HG03039 (cell line): ENCODE data around the gene ATP10A.

ENCODE experiments used
- ATAC-seq: cut with Tn5 transposase; IDR thresholded peaks from one replicate; pipeline ENCODE4 v1.9.1; 2021; ENCODE audit warnings: mild to moderate bottlenecking, moderate library complexity; ENCODE audit not compliant: unreplicated experiment

ATP10A gene

GRCh38 chr15:25727116-25727515 is 136.0 kb downstream of the ATP10A start:
- no peak for ATAC-seq

DNA sequence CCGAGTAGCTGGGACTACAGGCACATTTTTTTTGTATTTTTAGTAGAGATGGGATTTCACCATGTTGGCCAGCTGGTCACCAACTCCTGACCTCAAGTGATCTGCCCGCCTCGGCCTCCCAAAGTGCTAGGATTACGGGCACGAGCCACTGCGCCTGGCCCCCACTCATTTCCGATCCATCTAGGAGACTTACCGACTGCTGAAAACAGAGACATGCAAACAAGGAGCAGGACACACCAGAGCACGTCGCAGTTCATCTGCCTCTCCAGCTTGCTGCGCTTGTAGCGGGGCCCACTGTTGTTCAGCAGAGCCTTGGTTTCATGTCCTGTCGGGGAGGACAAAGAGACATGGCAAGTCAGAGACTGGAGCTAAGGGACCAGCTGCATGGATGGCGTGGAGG is 137.4 kb downstream of the ATP10A start:
- ATAC-seq: no peak

- ATAC-seq: no peak
Observed at GRCh38 chr15:25724899-25725298, 138.2 kb downstream of the ATP10A start.

GRCh38 chr15:25721605-25721955 is 141.5 kb downstream of the ATP10A start:
- ATAC-seq: no peak

DNA sequence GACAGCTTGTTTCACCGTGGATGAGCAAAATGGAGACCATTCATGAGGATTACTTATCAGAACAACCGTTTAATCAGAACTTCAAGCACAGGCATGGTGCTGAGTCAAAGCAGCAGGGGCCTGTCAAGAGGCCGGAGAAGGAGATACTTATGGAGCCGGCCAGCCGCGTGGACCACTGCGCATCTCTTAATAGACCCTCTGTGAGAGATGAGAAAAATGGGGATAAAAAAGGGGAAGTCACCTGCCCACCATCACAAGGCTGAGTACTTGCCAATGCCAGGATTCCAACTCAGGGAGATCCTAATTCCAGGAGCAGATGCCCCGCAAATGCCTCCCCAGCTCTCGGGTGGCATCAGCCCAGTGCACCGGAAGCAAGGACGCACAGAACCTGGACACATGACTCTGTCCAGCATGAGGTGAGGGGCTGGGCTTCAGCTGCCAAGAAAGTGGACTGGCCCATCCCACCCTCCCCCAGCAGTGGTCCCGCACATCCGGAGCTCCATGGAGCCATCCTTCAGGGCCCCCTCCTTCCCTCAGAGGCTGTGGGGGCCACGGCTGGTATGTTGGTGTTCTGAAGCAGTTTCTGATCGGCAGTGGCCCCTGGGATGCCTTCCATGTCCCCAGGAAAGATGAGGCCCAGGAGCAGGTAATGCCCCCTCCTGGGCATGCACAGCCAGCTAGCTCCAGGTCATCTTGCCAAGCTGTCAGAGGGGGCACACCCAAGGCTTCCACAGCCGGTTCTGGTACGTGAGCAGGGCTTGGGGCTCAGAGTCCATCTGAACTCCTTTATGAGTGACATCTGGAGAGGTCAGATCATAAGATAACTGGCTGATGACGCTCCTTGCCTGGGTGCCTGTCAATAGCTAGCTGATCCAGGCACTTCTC is 143.8 kb downstream of the ATP10A start:
- ATAC-seq: no peak

DNA sequence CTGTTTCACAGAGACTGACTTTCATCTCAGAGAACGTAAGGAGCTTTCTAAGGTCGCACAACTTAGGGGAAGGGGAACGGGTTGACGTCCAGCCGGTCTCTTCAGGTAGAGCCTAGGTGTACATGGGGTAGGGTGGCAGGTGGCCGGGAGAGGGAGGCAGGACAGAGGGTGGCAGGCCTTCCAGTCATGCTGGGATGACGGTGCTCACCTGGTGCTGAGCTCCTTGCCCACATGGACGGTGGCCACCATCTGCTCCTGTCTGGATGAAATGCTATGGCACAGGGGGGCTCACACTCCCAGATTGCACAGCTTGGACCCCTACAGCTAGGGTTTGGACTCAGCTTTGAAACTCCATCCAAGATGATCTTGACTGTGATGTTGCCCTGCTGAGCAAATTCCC is 144.5 kb downstream of the ATP10A start:
- ATAC-seq: no peak

DNA sequence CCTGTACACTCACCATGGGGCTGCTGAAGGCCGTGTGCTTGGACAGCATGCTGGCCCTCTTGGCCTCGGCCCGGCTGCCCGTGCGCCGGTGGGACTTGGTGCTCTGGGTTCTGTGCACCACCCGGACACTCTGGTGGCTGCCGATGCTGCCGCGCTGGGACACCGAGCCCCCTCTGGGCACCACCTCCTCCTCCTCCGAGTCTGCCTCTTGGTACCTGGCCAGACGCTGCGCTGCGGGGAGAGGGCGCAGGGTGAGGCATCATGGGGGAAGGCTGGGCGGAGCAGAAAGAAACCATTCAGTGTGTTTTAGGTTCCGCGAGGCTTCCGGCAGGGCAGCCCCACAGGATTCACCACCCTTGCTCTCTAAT is 145.0 kb downstream of the ATP10A start:
- ATAC-seq: no peak

DNA sequence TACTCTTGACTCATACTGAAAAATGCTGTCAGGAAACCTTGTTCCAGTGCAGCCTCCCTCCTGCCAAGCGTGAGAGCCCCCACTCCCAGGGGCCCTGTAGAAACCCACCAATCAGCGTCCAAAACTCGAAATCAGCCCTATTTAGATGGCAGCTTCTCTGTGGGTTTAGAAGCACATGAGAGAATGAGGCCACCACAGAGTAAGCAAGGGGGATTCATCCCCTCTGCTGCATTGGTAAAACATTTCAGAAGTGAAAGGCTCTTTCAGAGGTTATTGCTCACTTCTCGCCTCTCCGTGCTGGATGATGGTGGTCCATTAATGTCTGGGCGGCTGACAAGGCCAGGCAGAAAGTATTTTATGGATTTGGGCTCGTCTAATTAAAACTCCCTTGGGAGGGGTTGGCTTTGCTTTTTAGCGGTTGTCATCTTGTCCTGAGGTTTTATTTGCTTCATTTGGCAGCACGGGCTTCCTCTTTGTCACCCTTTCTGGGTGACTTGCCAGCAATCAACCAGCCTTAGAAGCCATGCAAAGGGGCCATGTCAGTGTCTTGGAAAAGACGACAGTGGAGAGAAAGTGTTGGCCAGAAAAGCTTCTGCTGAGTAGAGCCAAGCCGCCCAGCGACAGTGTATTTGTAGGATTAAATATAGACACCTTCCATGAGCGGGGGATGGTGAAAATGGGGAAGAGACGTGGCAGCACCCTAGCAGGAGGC is 145.5 kb downstream of the ATP10A start:
- no peak for ATAC-seq

GRCh38 chr15:25717127-25717456 is 146.0 kb downstream of the ATP10A start:
- no peak for ATAC-seq

DNA sequence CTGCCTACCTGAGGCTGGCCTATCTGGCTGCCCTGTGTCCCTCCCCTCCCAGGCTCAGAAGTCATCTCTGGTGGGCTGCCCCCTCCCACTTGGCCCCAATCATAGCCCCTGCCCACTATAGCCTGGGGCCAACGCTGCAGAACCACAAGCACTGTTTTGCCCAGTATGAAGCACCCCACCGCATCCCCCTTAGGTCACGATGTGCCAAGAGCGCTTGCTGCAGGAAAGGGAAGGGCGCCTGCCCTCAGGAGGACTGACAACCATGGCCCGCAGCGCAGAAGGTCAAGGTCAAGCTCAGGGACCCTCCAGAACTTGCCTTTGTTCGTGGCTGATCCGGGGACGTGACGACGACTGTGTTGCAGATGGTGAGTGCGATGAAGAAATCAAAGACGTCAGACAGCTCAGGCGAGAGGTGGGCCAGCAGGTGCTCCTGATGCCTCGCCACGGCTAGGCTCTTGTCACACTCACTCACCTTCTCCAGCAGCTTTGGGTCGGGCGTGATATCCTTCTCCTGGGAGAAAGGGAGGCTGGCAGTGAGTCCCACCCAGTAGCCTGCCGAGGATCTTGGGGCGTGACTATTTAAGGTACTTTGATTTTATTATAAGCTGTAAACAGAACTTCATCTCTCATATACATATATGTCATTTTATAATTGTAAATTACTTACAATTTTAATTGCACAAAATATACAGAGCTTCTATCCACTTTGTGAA is 146.6 kb downstream of the ATP10A start:
- ATAC-seq: no peak

- ATAC-seq: no peak
Observed at GRCh38 chr15:25715536-25716413, 147.4 kb downstream of the ATP10A start.

DNA sequence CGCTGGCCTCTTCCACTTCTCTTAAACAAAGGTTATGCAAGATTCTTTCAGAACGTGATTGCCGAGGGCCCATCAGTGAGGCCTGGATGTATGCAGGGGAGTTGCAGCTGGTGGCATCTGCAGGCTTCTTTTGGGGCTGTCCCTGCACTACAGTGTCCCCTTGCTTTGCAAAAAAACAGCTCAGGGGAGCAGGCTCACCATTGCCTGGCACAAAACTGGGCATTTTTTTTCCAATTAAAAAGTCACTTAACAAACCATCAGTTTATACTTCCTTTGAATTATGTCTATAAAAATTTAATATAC is 148.6 kb downstream of the ATP10A start:
- ATAC-seq: no peak

DNA sequence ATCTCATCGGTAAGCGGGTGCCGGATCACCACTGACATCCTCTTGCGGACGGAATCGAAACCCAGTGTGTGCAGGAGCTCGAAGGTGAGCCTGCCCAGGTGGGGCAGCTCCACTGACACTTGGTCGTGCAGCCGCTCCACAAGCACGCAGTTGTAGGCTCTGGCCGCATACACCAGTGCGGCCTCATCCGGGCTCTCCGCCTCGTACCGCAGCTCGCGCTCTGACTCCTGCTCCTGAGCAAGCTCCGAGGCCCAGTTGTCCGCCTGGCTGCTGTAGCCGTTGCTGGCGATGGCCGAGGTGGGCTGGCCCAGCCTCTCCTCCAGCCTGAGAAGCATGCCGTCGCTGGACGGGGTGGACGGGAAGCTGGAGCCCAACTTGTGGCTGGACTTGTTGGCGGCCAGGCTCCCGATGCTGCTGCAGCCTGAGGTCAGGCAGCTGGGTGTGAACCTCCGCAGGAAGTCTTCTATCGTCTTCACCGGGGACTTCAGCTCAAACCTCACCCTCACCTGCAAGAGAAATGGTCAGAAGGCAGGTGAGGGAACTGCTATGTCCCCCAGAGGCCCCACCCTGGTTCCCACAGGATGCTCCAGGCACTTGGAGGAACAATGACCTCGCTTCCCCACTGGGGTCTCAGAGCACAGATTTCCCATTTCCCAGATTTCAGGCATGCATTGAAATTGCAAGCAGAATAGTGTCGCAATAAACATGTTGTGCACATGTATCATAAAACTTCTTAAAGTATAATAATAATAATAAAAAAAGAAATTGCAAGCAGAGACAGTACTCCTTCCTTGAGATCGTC is 149.2 kb downstream of the ATP10A start:
- no peak for ATAC-seq

DNA sequence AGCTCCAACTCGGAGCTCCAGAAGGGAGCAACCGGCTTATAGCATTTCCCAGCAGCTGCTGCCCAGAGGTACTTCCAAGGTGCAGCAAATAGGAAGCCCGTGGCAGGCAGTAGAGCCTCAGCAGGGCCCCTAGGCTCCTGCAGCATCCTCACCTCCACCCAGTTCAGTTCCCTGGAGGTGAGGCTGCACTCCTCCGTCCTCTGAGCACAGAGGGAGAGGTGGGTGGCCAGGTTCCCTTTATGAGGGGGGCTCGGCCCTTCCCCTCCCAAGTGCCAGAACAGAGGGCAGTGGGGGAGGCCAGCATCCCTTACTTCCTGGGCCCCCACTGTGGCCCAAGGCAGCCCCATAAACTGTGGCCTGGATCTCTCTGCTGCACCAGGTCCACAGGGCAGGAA is 150.2 kb downstream of the ATP10A start:
- no peak for ATAC-seq

DNA sequence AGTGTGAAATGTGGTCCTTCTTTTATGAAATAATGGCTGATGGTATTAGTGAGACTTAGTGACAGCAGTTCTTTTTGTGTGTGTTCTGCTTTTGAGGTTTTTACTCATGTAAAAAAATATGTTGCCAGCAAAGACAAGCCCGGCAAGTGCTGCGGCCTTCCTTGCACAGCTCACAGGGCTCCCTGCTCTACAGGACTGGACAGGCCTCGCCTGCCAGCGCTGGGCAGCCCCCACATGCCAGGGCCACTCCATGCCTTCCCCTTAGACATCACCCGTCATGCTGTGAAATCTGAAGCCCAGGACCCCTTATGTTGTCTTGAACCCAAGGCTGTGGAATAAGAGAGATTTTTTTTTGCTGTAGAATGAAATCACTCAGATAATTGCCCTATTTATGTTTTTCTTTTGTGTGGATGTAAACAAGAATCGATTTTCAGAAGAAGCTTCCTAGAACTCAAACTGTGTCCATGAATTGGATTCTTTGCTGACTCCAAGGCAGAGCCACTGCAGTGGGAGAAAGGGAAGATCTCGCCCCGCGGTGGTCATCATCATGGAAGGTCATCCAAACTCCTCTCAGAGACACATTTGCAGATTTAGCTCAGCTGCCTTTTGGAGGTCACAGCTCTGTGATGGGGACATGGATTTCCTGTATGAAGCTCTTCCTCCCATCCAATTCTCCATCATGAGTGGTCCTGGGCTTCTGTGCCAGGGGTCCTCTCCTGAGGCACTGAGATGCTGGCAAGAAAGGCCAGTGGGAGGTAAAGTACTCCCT is 150.8 kb downstream of the ATP10A start:
- ATAC-seq: no peak

- ATAC-seq: no peak
Observed at GRCh38 chr15:25711691-25712090, 151.4 kb downstream of the ATP10A start.

DNA sequence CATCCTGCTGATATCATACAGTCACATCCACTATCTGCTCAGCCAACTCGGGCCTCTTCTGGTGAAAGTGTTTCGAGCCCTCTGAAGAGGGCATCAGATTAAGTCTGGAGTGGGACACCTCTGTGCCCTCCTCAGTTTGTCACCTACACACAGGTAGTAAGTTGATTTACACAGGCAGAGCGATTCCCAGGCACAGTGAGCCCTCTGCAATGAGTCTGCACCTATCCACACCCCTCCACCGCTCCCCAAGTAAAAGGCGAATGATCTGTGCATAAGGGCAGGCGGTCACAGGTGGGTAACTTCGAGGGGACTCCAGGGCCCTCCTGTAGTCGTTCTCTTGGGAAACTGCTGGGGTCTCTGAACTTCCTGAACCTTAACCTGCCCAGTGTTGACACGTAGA is 152.0 kb downstream of the ATP10A start:
- ATAC-seq: no peak

GRCh38 chr15:25710184-25710583 is 152.9 kb downstream of the ATP10A start:
- ATAC-seq: no peak

- no peak for ATAC-seq
Observed at GRCh38 chr15:25709437-25710159, 153.5 kb downstream of the ATP10A start.
